Tibial artery (tissue), 4 donors: ENCODE data around the gene SCARB2.
"Not testable (repeated sequence)": the region's sequence is repeated elsewhere in the genome, so short reads cannot be mapped to it uniquely, and the experiment has no call there.

ENCODE experiments used
- DNase-seq, 2 donors: peaks; one replicate each; pipeline ENCODE4 v3.0.0-alpha.2; 2019
- H3K27ac ChIP-seq, 2 donors: fragments of 200-600 bp; sonication (generic) in 1 of 2; 1 replicate in 1 of 2; 2 replicates in 1 of 2; pipeline ENCODE4 v1.5.1; 2018 to 2019; ENCODE audit warnings: mild to moderate bottlenecking in 1 of 2
- H3K27me3 ChIP-seq, 2 donors: fragments of 200-600 bp; sonication (generic) in 1 of 2; one replicate each; pipeline versions ENCODE4 v1.5.1 to v1.6.0; 2016 to 2019
- H3K36me3 ChIP-seq, 3 donors: fragments of 200-600 bp; sonication (generic) in 2 of 3; one replicate each; pipeline ENCODE4 v1.5.1; 2016 to 2019; ENCODE audit warnings: mild to moderate bottlenecking in 2 of 3
- H3K4me1 ChIP-seq, 4 donors: fragments of 200-600 bp; sonication (generic) in 2 of 4; 1 replicate in 3 of 4; 2 replicates in 1 of 4; pipeline ENCODE4 v1.5.1; 2016 to 2019
- H3K4me3 ChIP-seq, 2 donors: fragments of 200-600 bp; sonication (generic) in 1 of 2; 1 replicate in 1 of 2; 2 replicates in 1 of 2; pipeline ENCODE4 v1.5.1; 2018 to 2019; ENCODE audit warnings: mild to moderate bottlenecking in 2 of 2
- H3K9me3 ChIP-seq, 3 donors: fragments of 200-600 bp; sonication (generic) in 1 of 3; one replicate each; pipeline ENCODE4 v1.5.1; 2016 to 2019
- intact Hi-C: fragments of 100-400 bp; cut with DNase I; formaldehyde crosslinking; loops from one replicate; pipeline ENCODE4 v1.15.0; 2023; ENCODE audit warnings: low total_unique reads
- TF ChIP-seq, protein P1 (sequence below), 2 experiments: fragments of 200-600 bp in 1 of 2; fragments of 450-650 bp in 1 of 2; IDR thresholded peaks; one replicate each; pipeline ENCODE4 v1.5.1; 2017 to 2019; ENCODE audit warnings: antibody characterized with exemption in 2 of 2, mild to moderate bottlenecking in 1 of 2, moderate library complexity in 1 of 2

SCARB2 gene

GRCh38 chr4:76246025-76246424 lies 32.4 kb upstream of the SCARB2 start:
- TF ChIP-seq, protein P1, sequence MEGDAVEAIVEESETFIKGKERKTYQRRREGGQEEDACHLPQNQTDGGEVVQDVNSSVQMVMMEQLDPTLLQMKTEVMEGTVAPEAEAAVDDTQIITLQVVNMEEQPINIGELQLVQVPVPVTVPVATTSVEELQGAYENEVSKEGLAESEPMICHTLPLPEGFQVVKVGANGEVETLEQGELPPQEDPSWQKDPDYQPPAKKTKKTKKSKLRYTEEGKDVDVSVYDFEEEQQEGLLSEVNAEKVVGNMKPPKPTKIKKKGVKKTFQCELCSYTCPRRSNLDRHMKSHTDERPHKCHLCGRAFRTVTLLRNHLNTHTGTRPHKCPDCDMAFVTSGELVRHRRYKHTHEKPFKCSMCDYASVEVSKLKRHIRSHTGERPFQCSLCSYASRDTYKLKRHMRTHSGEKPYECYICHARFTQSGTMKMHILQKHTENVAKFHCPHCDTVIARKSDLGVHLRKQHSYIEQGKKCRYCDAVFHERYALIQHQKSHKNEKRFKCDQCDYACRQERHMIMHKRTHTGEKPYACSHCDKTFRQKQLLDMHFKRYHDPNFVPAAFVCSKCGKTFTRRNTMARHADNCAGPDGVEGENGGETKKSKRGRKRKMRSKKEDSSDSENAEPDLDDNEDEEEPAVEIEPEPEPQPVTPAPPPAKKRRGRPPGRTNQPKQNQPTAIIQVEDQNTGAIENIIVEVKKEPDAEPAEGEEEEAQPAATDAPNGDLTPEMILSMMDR (IDR thresholded peaks at IDR 0.05): no peak
- Histone ChIP-seq H3K4me1 (peaks cover 0 to 1% (median 0%) of the 10 kb centered on the region in 4 donors), H3K27me3 (peaks cover 0 to 3% of the 10 kb centered on the region in 2 donors), H3K27ac (no peak overlapping the region), H3K4me3 (no peak overlapping the region), H3K36me3 (no peaks in the 10 kb centered on the region), H3K9me3 (peaks cover 0 to 3% (median 0%) of the 10 kb centered on the region in 3 donors)
- DNase-seq: no peak
- intact Hi-C loops: no loop called here

DNA sequence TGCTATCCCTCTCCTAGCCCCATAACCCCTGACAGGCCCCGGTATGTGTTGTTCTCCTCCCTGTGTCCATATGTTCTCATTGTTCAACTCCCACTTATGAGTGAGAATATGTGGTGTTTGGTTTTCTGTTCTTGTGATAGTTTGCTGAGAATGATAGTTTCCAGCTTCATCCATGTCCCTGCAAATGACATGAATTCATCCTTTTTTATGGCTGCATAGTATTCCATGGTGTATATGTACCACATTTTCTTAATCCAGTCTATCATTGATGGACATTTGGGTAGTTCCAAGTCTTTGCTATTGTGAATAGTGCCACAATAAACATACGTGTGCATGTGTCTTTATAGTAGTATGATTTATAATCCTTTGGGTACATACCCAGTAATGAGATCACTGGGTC lies 30.3 kb upstream of the SCARB2 start:
- H3K9me3 ChIP-seq, intact Hi-C loops, DNase-seq, H3K4me1 ChIP-seq, H3K27ac ChIP-seq, H3K27me3 ChIP-seq, H3K36me3 ChIP-seq, H3K4me3 ChIP-seq: not testable (repeated sequence)

- Histone ChIP-seq H3K27ac (no peak overlapping the region), H3K4me3 (no peak overlapping the region)
Observed at GRCh38 chr4:76240236-76240635, 26.6 kb upstream of the SCARB2 start.

GRCh38 chr4:76238701-76239100 lies 25.1 kb upstream of the SCARB2 start:
- H3K4me1 ChIP-seq: peaks cover 0 to 6% (median 0%) of the 10 kb centered on the region in 4 donors
- H3K36me3 ChIP-seq: no peaks in the 10 kb centered on the region
- H3K27me3 ChIP-seq: no peaks in the 10 kb centered on the region
- TF ChIP-seq, protein P1 (IDR thresholded peaks at IDR 0.05): no peak
- peaks cover 0 to 10% (median 6%) of the 10 kb centered on the region in 3 donors for H3K9me3 ChIP-seq
- no peak for DNase-seq
- no peak overlapping the region for H3K4me3 ChIP-seq
- intact Hi-C loops: no loop called here
- H3K27ac ChIP-seq: peak overlapping the region; percentile 54 to 62

More at GRCh38 chr4:76240236-76240635, 26.6 kb upstream of the SCARB2 start:
- TF ChIP-seq, protein P1 (IDR thresholded peaks at IDR 0.05): no peak
- no peaks in the 10 kb centered on the region for H3K27me3 ChIP-seq
- peaks cover 0 to 6% (median 0%) of the 10 kb centered on the region in 4 donors for H3K4me1 ChIP-seq
- no peak for DNase-seq
- no peaks in the 10 kb centered on the region for H3K36me3 ChIP-seq
- H3K9me3 ChIP-seq: peaks cover 0 to 10% (median 6%) of the 10 kb centered on the region in 3 donors
- intact Hi-C loops: no loop called here

DNA sequence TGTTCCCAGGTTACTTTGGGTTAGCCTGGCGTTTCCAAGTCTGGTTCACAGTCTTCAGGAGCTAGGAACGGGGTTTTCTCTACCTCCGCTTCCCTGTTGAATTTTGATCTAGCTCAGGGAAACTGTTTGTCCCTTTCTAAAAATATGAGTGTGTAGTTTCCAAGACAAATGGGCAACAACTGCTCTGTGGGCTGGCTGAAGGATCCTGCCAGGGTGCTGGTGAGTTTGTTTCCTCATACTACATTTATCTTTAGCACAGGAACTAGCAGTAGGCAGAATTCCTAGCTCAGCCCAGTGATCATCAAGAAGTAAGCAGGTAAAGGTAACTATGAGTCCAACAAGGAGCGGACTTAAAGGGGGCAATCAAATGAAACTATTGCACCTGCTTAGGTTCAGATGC lies 24.6 kb upstream of the SCARB2 start:
- no peaks in the 10 kb centered on the region for H3K27me3 ChIP-seq
- H3K36me3 ChIP-seq: no peaks in the 10 kb centered on the region
- peaks cover 0 to 6% (median 0%) of the 10 kb centered on the region in 4 donors for H3K4me1 ChIP-seq
- H3K4me3 ChIP-seq: no peak overlapping the region
- no peak for DNase-seq
- H3K9me3 ChIP-seq: peaks cover 0 to 10% (median 6%) of the 10 kb centered on the region in 3 donors
- peak overlapping the region; percentile 54 to 62 for H3K27ac ChIP-seq
- TF ChIP-seq, protein P1 (IDR thresholded peaks at IDR 0.05): no peak
- intact Hi-C loops: no loop called here

DNA sequence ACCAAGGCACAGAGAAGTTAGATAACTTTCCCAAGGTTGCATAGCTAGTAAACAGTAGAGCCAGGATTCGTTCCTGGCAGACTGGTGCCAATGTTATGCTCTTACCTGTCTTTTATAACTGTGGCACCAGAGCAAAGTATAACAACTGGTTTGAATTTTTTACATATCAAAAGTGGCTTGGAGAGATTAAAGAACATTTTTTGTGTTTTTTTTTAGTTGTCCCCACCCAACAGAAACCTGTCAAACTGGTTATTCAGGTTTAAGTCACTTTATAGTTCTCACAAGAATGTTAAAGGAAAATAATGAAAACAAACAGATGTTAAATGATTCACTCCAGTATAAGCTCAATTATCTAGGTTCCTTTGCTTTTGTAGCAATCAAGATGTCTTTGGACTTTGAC lies 22.3 kb upstream of the SCARB2 start:
- intact Hi-C loops: no loop called here
- TF ChIP-seq, protein P1 (IDR thresholded peaks at IDR 0.05): no peak
- no peak for DNase-seq
- no peak overlapping the region for H3K4me3 ChIP-seq
- peaks cover 0 to 6% (median 6%) of the 10 kb centered on the region in 3 donors for H3K9me3 ChIP-seq
- no peaks in the 10 kb centered on the region for H3K36me3 ChIP-seq
- no peak overlapping the region for H3K27ac ChIP-seq
- peaks cover 0 to 6% (median 0%) of the 10 kb centered on the region in 4 donors for H3K4me1 ChIP-seq
- H3K27me3 ChIP-seq: no peaks in the 10 kb centered on the region
